IMR-90 (cell line): ENCODE data around the gene PHKB.

ENCODE experiments used
- BHLHE40 ChIP-seq: fragments of 150-350 bp; IDR thresholded peaks from 2 replicates; pipeline ENCODE4 v1.6.1; 2016; ENCODE audit warnings: mild to moderate bottlenecking, low read depth, low read length
- CEBPB ChIP-seq: IDR thresholded peaks from 2 replicates; pipeline ENCODE4 v1.6.1; 2012; ENCODE audit warnings: low read depth, low read length, improper control_type of control experiment
- CTCF ChIP-seq: conservative IDR thresholded peaks from 2 replicates; pipeline ENCODE4 v1.5.1; 2012; ENCODE audit warnings: mild to moderate bottlenecking, low read depth, low read length, improper control_type of control experiment
- MAZ ChIP-seq: IDR thresholded peaks from 2 replicates; pipeline ENCODE4 v1.6.1; 2012; ENCODE audit warnings: low read depth, mild to moderate bottlenecking, low read length, improper control_type of control experiment, moderate library complexity, borderline replicate concordance
- MXI1 ChIP-seq: IDR thresholded peaks from 2 replicates; pipeline ENCODE4 v1.6.1; 2012; ENCODE audit warnings: low read depth, mild to moderate bottlenecking, low read length, moderate library complexity, borderline replicate concordance
- NFE2L2 ChIP-seq: fragments of 150-350 bp; IDR thresholded peaks from 2 replicates; pipeline ENCODE4 v1.6.1; 2016; ENCODE audit warnings: low read depth, mild to moderate bottlenecking, low read length
- POLR2A ChIP-seq: IDR thresholded peaks from 2 replicates; pipeline ENCODE4 v1.6.1; 2012; ENCODE audit warnings: mild to moderate bottlenecking, low read depth, low read length
- RFX5 ChIP-seq: IDR thresholded peaks from 2 replicates; pipeline ENCODE4 v1.8.0; 2012; ENCODE audit warnings: low read depth, mild to moderate bottlenecking, low read length, moderate library complexity
- SMC3 ChIP-seq: fragments of 150-350 bp; IDR thresholded peaks from 2 replicates; pipeline ENCODE4 v1.6.1; 2016; ENCODE audit warnings: low read depth, mild to moderate bottlenecking, antibody characterized with exemption, low read length, moderate library complexity
- USF2 ChIP-seq: fragments of 150-350 bp; IDR thresholded peaks from 2 replicates; pipeline ENCODE4 v1.6.1; 2017; ENCODE audit warnings: mild to moderate bottlenecking, antibody characterized with exemption, low read length, low read depth

DNA sequence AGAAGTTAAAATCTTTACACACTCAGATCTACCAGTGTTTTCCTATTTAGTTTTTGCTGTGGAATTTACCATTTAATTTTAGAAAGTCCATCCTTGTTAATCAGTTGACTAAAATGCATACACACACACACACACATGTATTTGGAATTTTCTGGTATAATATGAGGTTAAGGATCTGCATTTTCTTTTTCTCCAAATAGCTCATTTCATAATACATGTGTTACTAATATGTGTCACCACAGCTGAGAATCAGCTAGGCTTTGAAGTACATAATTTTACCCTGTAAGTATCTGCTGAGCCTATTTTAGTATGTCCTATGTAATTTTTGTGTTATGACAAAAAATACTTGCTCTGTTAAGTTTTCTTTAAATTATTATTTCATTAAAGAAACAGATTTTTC is 143.2 kb downstream of the PHKB start:
- TF ChIP-seq CTCF (no peak), BHLHE40 (no peak), NFE2L2 (no peak), CEBPB (no peak), RFX5 (no peak), MXI1 (no peak), POLR2A (no peak), SMC3 (no peak), MAZ (no peak), USF2 (no peak)
